Spinal cord (tissue), 10 donors: Measurements from ENCODE around the gene ST6GAL2. TPM values are rescaled to one million over a fixed set of nuclear protein-coding genes. Genes with fewer than 3 reads are reported as not detected.
A peak's percentile ranks its signal among the peaks of the same experiment; 100 is the strongest.

ENCODE experiments used
- DNase-seq, 6 donors: peaks; one replicate each; pipeline versions ENCODE4 v3.0.0 to v3.0.0-alpha.2; 2013 to 2015; ENCODE audit warnings: low spot score in 6 of 6, low read depth in 4 of 6
- H3K27ac ChIP-seq: one replicate; pipeline ENCODE4 v1.5.1; 2013; ENCODE audit warnings: low read depth, low read length, control low read depth
- H3K27me3 ChIP-seq: one replicate; pipeline ENCODE4 v1.6.1; 2013; ENCODE audit warnings: low read length; ENCODE audit not compliant: control insufficient read depth, insufficient read depth
- H3K36me3 ChIP-seq: one replicate; pipeline ENCODE4 v1.6.1; 2013; ENCODE audit warnings: low read length; ENCODE audit not compliant: control insufficient read depth, insufficient read depth
- H3K4me1 ChIP-seq: one replicate; pipeline ENCODE4 v1.6.1; 2013; ENCODE audit warnings: low read length; ENCODE audit not compliant: control insufficient read depth, insufficient read depth
- H3K4me3 ChIP-seq: one replicate; pipeline ENCODE4 v1.5.1; 2013; ENCODE audit warnings: low read depth, low read length, control low read depth
- H3K9me3 ChIP-seq: one replicate; pipeline ENCODE4 v1.6.1; 2013; ENCODE audit warnings: low read length; ENCODE audit not compliant: control insufficient read depth, insufficient read depth
- WGBS: methylation state at CpG from one replicate; pipeline ENCODE4 v1.1.5; 2013; ENCODE audit warnings: missing lambda C conversion rate; ENCODE audit not compliant: insufficient coverage; 5-methylcytosine and 5-hydroxymethylcytosine counted together
- polyA plus RNA-seq, 2 donors: library from polyadenylated mRNA; unstranded; fragments of 120-200 nt; gene quantifications; one replicate each; pipeline ENCODE4 v1.2.1, GENCODE V29; 2013; ENCODE audit not compliant: insufficient read length in 2 of 2
- total RNA-seq, 2 donors: library from RNA; depleted of rRNA in 1 of 2; stranded (reverse); fragments of 120-200 nt in 1 of 2; fragments of >200 nt in 1 of 2; gene quantifications; one replicate each; pipeline versions ENCODE4 v1.2.3 to v1.2.4, GENCODE V29; 2013 to 2014
- donor health status: healthy.

The ST6GAL2 gene
- total and polyA plus RNA-seq, 4 donors: 23.0 to 74.2 (median 49.7) TPM

GRCh38 chr2:106866641-106867040 is 19.3 kb downstream of the ST6GAL2 start:
- Histone ChIP-seq H3K27me3 (no peaks in the 10 kb centered on the region), H3K9me3 (no peaks in the 10 kb centered on the region), H3K27ac (peak overlapping the region; percentile 10), H3K36me3 (no peaks in the 10 kb centered on the region), H3K4me3 (peak overlapping the region; percentile 3), H3K4me1 (peaks cover 18% of the 10 kb centered on the region)
- DNase-seq: no peak
- no CpG with 5 or more reads among the region's 3 CpGs for WGBS

DNA sequence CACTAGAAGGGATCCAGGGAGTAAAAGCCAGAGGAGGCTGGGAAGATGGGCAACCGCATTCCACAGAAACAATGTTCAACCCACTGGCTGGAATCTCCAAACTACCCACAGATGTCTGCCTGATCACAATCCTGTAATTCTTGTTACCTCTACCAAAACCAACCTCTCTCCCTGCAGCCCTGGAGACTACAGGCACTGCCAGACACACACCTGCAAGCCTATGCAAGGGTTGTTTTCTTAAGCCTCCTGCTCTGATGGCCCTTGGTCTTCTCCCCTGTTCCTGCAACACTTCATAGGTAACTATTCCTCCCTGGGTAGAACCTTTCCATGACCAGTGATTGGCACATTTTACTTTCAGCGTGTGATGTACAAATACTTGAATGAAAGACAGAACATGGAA is 21.9 kb downstream of the ST6GAL2 start:
- no peaks in the 10 kb centered on the region for H3K36me3 ChIP-seq
- H3K9me3 ChIP-seq: no peaks in the 10 kb centered on the region
- H3K27me3 ChIP-seq: no peaks in the 10 kb centered on the region
- H3K4me1 ChIP-seq: peaks cover 7% of the 10 kb centered on the region
- 100% methylated on average over 1 of the region's 2 CpGs for WGBS
- no peak overlapping the region for H3K4me3 ChIP-seq
- no peak for DNase-seq
- H3K27ac ChIP-seq: no peak overlapping the region

GRCh38 chr2:106863387-106863786 is 22.6 kb downstream of the ST6GAL2 start:
- Histone ChIP-seq H3K4me3 (no peak overlapping the region), H3K27me3 (no peaks in the 10 kb centered on the region), H3K27ac (no peak overlapping the region), H3K36me3 (no peaks in the 10 kb centered on the region), H3K4me1 (peaks cover 5% of the 10 kb centered on the region), H3K9me3 (no peaks in the 10 kb centered on the region)
- WGBS: 80% methylated on average over 1 of the region's 8 CpGs
- DNase-seq: peak in 1 of 6 donors; percentile 49

DNA sequence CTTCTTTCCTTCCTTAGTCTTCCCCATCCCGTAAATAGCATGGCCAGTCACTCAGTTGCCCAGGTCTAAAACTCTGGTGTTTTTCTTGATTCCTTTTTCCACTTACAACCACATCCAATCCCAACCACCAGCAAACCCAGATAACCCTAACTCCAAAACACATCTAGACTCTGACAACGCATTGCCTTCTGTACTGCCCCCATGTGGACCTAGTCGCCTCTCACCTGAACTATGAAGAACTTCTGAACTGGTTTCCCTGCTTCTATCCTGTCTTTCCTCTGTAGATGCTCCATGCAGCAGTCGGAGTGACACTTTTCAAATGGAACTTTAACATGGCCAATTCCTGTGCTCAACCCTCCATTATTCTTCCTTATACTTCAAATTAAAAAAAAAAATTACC is 26.5 kb downstream of the ST6GAL2 start:
- no peak for DNase-seq
- Histone ChIP-seq H3K4me3 (no peak overlapping the region), H3K9me3 (no peaks in the 10 kb centered on the region), H3K36me3 (no peaks in the 10 kb centered on the region), H3K4me1 (no peaks in the 10 kb centered on the region), H3K27me3 (no peaks in the 10 kb centered on the region), H3K27ac (no peak overlapping the region)
- 96% methylated on average over 4 of the region's 4 CpGs for WGBS

GRCh38 chr2:106858810-106859209 is 27.2 kb downstream of the ST6GAL2 start:
- no peaks in the 10 kb centered on the region for H3K9me3 ChIP-seq
- H3K36me3 ChIP-seq: no peaks in the 10 kb centered on the region
- 71% methylated on average over 2 of the region's 2 CpGs for WGBS
- H3K4me3 ChIP-seq: no peak overlapping the region
- H3K4me1 ChIP-seq: no peaks in the 10 kb centered on the region
- no peak for DNase-seq
- no peak overlapping the region for H3K27ac ChIP-seq
- no peaks in the 10 kb centered on the region for H3K27me3 ChIP-seq

GRCh38 chr2:106857882-106858478 is 28.0 kb downstream of the ST6GAL2 start:
- Histone ChIP-seq H3K4me1 (no peaks in the 10 kb centered on the region), H3K9me3 (no peaks in the 10 kb centered on the region), H3K27ac (no peak overlapping the region), H3K36me3 (no peaks in the 10 kb centered on the region), H3K27me3 (no peaks in the 10 kb centered on the region), H3K4me3 (no peak overlapping the region)
- no peak for DNase-seq

GRCh38 chr2:106853631-106854030 is 32.3 kb downstream of the ST6GAL2 start:
- DNase-seq: peak in 1 of 6 donors; percentile 86
- Histone ChIP-seq H3K36me3 (no peaks in the 10 kb centered on the region), H3K27me3 (no peaks in the 10 kb centered on the region), H3K27ac (no peak overlapping the region), H3K9me3 (no peaks in the 10 kb centered on the region), H3K4me1 (peaks cover 15% of the 10 kb centered on the region), H3K4me3 (no peak overlapping the region)
- WGBS: 86% methylated on average over 2 of the region's 2 CpGs

DNA sequence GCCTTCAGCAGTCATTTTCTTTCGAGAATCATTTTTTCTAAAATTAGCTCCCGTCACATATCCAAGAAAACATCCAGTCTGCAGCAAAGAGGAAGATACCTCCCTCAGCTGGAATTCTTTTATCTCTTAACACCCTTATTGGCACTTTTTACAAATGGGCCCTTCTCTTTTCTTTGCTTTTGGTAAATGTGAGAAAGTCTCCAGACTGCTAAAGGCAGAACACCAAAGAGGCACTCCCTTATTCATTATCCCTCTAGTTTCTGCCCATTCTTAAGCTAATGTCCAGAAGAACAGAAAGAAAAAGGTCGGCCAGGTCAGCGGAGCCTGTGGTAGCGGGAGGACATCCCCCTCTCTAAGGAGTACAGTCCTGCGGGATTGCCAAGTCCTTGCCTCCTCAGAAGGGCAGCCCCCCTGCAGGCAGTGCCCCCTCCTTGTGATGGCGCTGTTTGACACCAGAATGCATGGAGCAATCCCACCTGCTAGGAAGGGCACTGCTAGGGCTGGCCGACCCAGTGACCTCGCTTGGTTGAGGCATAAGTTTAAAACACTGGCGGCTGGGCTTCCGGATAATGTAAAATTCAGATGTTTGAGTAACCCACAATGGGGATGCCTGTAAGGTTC is 34.0 kb downstream of the ST6GAL2 start:
- Histone ChIP-seq H3K4me3 (no peak overlapping the region), H3K27ac (no peak overlapping the region), H3K4me1 (peaks cover 24% of the 10 kb centered on the region), H3K9me3 (no peaks in the 10 kb centered on the region), H3K27me3 (no peaks in the 10 kb centered on the region), H3K36me3 (no peaks in the 10 kb centered on the region)
- no peak for DNase-seq
- WGBS: 37% methylated on average over 5 of the region's 11 CpGs

DNA sequence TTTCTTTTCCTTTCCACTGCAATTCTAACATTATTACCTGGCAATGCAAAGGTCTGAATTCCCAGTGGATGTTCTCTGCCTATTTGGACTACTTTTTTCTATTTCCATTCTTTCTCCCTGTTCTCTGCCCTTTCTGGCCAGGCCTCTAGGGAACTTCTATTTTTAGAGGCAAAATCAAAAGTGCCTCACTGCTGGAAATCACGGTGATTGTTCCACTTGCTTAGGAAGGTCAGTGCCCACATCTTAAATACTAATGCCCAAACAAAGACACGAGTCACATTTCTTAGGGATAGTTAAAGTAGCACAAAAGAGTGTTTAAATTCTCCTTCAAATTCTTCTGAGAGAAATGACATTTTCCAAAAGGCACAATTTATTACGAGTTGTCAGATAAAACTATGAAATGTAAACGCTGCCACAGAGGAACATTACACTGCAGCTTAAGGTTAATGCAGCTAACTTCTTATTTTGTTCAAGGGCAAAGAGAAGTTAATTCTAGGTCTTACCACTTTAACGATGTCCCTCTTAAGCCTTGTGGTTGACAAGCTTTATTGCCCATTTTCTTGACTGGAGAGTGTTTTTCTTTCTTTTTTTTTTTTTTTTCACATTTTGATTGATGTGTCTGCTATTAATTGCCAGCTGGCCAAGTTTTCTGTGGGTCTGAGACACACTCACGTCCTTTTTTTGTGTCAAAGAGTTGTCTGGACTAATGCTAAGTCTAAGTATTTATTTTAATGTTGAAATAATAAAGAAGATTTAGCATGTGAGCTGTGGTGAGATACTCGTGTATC is 34.7 kb downstream of the ST6GAL2 start:
- Histone ChIP-seq H3K9me3 (no peaks in the 10 kb centered on the region), H3K4me1 (peaks cover 24% of the 10 kb centered on the region), H3K4me3 (no peak overlapping the region), H3K36me3 (no peaks in the 10 kb centered on the region), H3K27ac (no peak overlapping the region), H3K27me3 (no peaks in the 10 kb centered on the region)
- no peak for DNase-seq
- 20% methylated on average over 1 of the region's 7 CpGs for WGBS

DNA sequence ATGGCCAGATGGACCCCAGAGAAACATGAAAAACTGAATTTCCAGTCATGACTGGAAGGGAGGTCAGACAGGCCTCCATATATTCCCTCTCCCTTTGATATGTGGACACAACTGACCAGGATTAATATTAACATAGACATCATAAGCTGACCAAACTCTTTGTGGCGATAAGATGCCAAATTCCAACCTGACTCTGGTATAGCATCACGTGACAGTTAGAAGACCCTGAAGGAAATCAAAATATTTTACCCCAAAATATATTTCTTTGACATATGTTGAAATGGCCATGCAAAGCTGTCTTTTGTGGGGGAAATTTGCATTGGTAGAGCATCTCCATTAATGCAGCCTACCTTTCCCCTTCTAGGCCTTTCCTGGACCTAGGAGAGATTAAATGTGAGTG is 36.7 kb downstream of the ST6GAL2 start:
- no peaks in the 10 kb centered on the region for H3K27me3 ChIP-seq
- no peak for DNase-seq
- H3K9me3 ChIP-seq: no peaks in the 10 kb centered on the region
- H3K27ac ChIP-seq: no peak overlapping the region
- H3K4me1 ChIP-seq: peaks cover 24% of the 10 kb centered on the region
- WGBS: no CpG with 5 or more reads among the region's 2 CpGs
- no peak overlapping the region for H3K4me3 ChIP-seq
- H3K36me3 ChIP-seq: no peaks in the 10 kb centered on the region
